Nephron (organoid): Measurements from ENCODE around the gene ZNF148.
"Not testable (repeated sequence)": the region's sequence is repeated elsewhere in the genome, so short reads cannot be mapped to it uniquely, and the experiment has no call there.

Source experiments
- H3K27ac Mint-ChIP-seq, 3 experiments: 2 replicates each; pipeline ENCODE4 v1.8.0; 2020; ENCODE audit warnings: mixed read lengths in 3 of 3, mild to moderate bottlenecking in 2 of 3, moderate library complexity in 1 of 3
- H3K27me3 Mint-ChIP-seq: 2 replicates; pipeline ENCODE4 v1.8.0; 2021; ENCODE audit warnings: low read depth, mild to moderate bottlenecking, moderate library complexity, mixed read lengths
- H3K36me3 Mint-ChIP-seq: 2 replicates; pipeline ENCODE4 v1.8.0; 2020; ENCODE audit warnings: low read depth, mixed read lengths
- H3K4me1 Mint-ChIP-seq: 2 replicates; pipeline ENCODE4 v1.8.0; 2020; ENCODE audit warnings: mixed read lengths
- H3K4me3 Mint-ChIP-seq, 3 experiments: 2 replicates each; pipeline ENCODE4 v1.8.0; 2020; ENCODE audit warnings: mild to moderate bottlenecking in 3 of 3, mixed read lengths in 3 of 3, moderate library complexity in 2 of 3
- H3K9me3 Mint-ChIP-seq: 2 replicates; pipeline ENCODE4 v1.8.0; 2020; ENCODE audit warnings: mixed read lengths
- TF ChIP-seq, protein P1 (sequence below), 3 experiments: fragments of 200-600 bp; sonication (generic); IDR thresholded peaks; one replicate each; pipeline ENCODE4 v1.5.0; 2021; ENCODE audit warnings: antibody characterized with exemption in 3 of 3; ENCODE audit not compliant: unreplicated experiment in 3 of 3

ZNF148 gene

DNA sequence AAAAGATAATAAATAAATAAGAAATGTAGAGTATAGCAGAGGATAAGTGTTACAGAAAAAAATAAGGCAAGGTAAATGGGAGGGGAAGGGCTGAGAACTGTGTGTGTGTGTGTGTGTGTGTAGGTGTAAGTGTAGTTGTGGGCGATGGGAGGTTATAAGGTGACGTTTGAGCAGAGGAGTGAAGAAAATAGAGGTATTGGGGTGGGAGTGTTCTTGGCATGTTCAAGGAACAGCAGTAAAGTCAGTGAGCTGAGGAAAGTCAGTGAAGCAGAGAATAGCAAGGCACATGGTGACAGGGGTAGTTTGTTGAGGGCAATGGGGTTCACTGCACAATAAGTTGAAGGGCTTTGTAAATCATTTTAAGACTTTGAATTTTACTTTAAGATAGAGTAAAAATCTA lies 30.9 kb upstream of the ZNF148 start:
- Mint-ChIP-seq H3K9me3 (peaks cover 7% of the 10 kb centered on the region), H3K36me3 (peaks cover 4% of the 10 kb centered on the region), H3K27ac (peak overlapping the region in 1 of 3 experiments; percentile 2), H3K27me3 (peaks cover 18% of the 10 kb centered on the region), H3K4me1 (peaks cover 13% of the 10 kb centered on the region), H3K4me3 (no peak overlapping the region)
- TF ChIP-seq, protein P1, sequence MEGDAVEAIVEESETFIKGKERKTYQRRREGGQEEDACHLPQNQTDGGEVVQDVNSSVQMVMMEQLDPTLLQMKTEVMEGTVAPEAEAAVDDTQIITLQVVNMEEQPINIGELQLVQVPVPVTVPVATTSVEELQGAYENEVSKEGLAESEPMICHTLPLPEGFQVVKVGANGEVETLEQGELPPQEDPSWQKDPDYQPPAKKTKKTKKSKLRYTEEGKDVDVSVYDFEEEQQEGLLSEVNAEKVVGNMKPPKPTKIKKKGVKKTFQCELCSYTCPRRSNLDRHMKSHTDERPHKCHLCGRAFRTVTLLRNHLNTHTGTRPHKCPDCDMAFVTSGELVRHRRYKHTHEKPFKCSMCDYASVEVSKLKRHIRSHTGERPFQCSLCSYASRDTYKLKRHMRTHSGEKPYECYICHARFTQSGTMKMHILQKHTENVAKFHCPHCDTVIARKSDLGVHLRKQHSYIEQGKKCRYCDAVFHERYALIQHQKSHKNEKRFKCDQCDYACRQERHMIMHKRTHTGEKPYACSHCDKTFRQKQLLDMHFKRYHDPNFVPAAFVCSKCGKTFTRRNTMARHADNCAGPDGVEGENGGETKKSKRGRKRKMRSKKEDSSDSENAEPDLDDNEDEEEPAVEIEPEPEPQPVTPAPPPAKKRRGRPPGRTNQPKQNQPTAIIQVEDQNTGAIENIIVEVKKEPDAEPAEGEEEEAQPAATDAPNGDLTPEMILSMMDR (IDR thresholded peaks at IDR 0.05; ENCODE audit: unreplicated experiment in 3 of 3), result no peak

GRCh38 chr3:125405515-125405914 lies 30.4 kb upstream of the ZNF148 start:
- Mint-ChIP-seq H3K27me3 (peaks cover 18% of the 10 kb centered on the region), H3K4me1 (peaks cover 17% of the 10 kb centered on the region)
- H3K4me3 Mint-ChIP-seq, H3K27ac Mint-ChIP-seq, H3K36me3 Mint-ChIP-seq, H3K9me3 Mint-ChIP-seq: not testable (repeated sequence)

- H3K27me3 Mint-ChIP-seq, result peaks cover 21% of the 10 kb centered on the region
- H3K4me3 Mint-ChIP-seq, result no peak overlapping the region
- TF ChIP-seq, protein P1 (IDR thresholded peaks at IDR 0.05; ENCODE audit: unreplicated experiment in 3 of 3), result no peak
- H3K9me3 Mint-ChIP-seq, result peaks cover 3% of the 10 kb centered on the region
- H3K36me3 Mint-ChIP-seq, result peaks cover 4% of the 10 kb centered on the region
- H3K27ac Mint-ChIP-seq, result no peak overlapping the region
- peaks cover 17% of the 10 kb centered on the region for H3K4me1 Mint-ChIP-seq
These were observed 28.7 kb upstream of the ZNF148 start for GRCh38 chr3:125403789-125404188.

DNA sequence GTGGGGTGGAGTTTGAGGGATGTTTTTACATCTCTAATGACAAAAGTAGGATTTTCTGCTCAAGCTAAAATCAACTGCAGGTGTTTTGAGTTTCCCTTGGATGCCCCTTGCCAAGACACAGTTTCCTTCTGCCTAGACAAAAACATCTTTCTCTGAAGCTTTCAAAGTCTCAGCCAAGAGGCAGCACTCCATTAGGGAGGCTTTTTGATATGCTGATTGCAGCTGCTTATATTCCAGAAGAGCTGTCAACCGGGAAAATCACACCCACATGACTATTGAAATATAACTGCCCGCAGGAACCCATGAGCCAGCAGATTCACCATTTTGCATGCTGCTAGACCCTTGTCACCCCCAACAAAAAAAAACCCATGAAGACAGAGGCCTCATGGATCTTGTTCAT lies 27.5 kb upstream of the ZNF148 start:
- Mint-ChIP-seq H3K27ac (no peak overlapping the region), H3K4me1 (peaks cover 22% of the 10 kb centered on the region), H3K27me3 (peaks cover 19% of the 10 kb centered on the region), H3K9me3 (peaks cover 6% of the 10 kb centered on the region), H3K4me3 (no peak overlapping the region), H3K36me3 (peaks cover 4% of the 10 kb centered on the region)
- TF ChIP-seq, protein P1 (IDR thresholded peaks at IDR 0.05; ENCODE audit: unreplicated experiment in 3 of 3), result no peak

- peaks cover 22% of the 10 kb centered on the region for H3K4me1 Mint-ChIP-seq
- peaks cover 6% of the 10 kb centered on the region for H3K9me3 Mint-ChIP-seq
- peaks cover 4% of the 10 kb centered on the region for H3K36me3 Mint-ChIP-seq
- H3K27me3 Mint-ChIP-seq, result peaks cover 20% of the 10 kb centered on the region
- TF ChIP-seq, protein P1 (IDR thresholded peaks at IDR 0.05; ENCODE audit: unreplicated experiment in 3 of 3), result no peak
- H3K27ac Mint-ChIP-seq, result no peak overlapping the region
- H3K4me3 Mint-ChIP-seq, result no peak overlapping the region
These were observed 26.3 kb upstream of the ZNF148 start for GRCh38 chr3:125401402-125401801.

DNA sequence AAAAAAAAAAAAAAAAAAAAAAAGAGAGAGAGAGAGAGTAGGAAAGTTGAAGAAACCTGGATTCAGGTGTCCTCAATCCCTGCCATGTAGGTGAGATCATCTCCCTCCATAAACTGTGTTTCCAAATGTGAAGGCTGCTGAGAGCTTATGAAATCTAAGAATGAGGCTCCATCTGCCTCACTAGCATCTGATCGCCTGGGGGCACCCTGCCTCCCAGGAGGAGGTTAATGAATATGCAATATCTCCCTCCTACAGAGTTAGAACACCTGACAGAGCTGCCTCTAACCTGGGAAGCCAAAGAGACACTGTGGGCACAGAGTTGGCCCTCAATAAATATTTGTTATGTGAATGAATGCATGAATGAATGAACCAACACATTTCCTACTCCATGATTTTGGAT lies 23.8 kb upstream of the ZNF148 start:
- peaks cover 13% of the 10 kb centered on the region for H3K27me3 Mint-ChIP-seq
- peaks cover 22% of the 10 kb centered on the region for H3K4me1 Mint-ChIP-seq
- H3K4me3 Mint-ChIP-seq, result no peak overlapping the region
- TF ChIP-seq, protein P1 (IDR thresholded peaks at IDR 0.05; ENCODE audit: unreplicated experiment in 3 of 3), result no peak
- H3K9me3 Mint-ChIP-seq, result peaks cover 3% of the 10 kb centered on the region
- no peak overlapping the region for H3K27ac Mint-ChIP-seq
- no peaks in the 10 kb centered on the region for H3K36me3 Mint-ChIP-seq
